GM19043 (cell line): Measurements from ENCODE around the gene URGCP.
"Not testable (repeated sequence)": the region's sequence is repeated elsewhere in the genome, so short reads cannot be mapped to it uniquely, and the experiment has no call there.

Experiments used
- ATAC-seq: cut with Tn5 transposase; IDR thresholded peaks from one replicate; pipeline ENCODE4 v1.9.1; 2021; ENCODE audit warnings: low read depth; ENCODE audit not compliant: unreplicated experiment

The URGCP gene

DNA sequence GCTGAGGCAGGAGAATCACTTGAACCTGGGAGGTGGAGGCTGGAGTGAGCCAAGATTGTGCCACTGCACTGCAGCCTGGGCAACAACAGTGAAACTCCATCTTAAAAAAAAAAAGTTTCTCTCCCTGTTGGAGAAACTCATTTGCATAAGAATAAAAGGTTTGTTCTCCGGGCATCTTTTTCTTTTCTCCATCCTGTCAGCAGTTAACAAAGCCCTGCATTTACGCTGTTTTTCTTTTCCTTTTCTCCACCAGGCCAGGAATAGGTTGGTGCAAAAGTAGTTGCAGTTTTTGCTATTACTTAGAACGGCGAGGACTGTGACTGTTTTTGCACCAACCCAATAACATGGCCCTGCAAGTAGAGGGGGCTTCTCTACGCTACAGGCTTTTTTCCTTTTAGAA is 9.5 kb upstream of the URGCP start:
- no peak for ATAC-seq

- ATAC-seq, result no peak
Observed at GRCh38 chr7:43914795-43915194, 8.4 kb upstream of the URGCP start.

DNA sequence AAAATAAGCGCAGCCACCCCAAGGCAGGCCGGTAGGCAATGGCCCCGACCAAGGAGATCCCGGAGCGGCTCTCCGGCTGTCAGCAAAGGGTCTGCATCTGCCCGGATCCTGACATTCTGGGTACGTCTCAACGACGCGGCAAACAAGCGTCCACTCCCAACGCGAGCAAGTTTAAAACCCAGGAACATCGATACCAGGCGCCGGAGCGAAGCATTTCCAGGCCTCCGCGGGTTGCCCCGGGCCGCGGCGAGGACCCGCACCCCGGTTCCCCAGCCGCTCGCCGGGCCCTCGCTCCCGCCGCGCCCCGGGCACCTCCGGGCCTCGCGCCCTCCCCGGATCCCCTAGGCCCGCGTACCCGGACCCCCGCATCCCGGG is 453 bp downstream of the URGCP start:
- peak; percentile 35 for ATAC-seq

DNA sequence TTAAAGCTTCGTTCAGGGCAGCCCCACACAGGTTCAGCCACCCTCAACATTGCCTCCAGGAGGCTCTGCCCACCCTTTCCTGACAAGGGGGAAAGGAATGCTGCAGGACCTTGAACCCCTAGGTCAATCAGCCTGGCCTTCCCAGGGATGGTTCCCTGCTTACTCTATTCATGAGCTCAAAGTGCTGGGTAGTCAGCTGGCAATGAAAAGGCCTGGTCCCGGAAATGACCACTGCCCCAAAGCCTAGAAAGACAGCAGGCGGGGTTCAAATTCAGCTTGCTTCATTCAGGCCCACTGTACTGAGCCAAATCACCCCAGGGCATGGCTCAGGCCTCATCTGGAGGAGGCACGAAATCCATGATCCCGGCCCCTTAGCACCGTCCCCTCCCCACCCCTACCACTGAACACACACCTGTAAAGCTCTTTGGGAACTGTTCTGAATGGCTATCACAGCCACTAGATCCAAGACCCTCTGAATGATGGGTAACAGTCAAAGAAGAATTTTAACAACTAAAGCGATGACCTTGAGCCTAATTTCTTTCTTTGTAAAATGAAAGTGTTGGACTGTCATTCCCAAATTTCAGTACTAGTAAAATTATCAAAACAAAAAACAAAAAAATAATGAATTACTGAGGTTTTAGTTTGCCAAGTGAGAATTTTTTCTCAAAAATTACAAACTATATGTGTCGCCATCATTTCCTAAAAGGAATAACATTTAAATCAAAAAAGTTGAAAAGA is 1.0 kb downstream of the URGCP start:
- ATAC-seq, result no peak

DNA sequence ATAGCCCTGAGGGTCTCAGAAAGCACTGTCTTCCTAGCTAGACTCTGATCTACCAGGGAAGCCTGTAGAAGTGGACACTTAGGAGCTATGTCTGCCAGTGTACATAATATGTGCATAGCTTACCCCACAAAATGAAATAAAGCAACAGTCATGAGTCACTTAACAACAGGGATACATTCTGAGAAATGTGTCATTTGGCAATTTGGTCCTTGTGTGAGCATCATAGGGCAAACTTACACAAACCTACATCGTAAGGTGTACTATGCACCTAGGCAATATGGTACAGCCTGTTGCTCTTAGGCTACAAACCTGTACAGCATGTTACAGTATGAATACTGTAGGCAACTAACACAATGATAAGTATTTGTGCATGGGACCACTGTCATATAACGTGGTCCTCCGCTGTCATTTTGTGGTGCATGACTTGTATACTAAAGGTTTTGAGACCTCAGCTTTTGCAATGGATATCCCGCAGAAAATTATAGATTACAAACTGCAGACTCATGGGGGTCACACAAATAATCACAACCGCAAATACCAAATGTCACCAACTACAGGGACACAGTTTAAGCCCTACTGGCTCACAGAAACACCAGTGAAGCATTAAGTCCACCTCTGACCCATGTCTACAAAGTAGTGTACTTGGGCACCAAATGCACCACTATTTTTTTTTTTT is 1.7 kb downstream of the URGCP start:
- ATAC-seq, result no peak

DNA sequence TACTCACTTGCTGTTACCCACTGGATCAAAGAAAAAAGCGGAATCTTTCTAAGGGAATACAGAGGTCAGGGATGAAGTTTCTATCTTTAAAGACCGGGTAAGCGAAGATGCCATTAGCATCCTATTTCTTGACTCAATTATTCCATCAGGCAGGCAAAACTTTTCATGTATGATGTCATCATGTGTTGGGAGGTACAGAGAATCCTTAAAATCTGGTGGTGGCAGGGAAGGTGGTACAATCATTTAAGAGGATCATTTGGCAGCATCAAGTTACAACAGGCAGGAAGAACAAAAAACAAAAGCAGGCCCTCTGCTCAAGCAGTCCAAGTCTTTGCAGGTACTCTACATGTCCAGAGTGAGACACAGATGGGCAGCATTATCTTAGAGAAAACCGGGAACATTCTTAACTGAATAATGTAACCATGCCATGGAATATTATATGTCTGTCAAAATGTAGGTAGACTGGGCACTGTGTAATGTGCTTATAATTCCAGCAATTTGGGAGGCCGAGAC is 3.8 kb downstream of the URGCP start:
- no peak for ATAC-seq

- not testable (repeated sequence) for ATAC-seq
Observed at GRCh38 chr7:43898571-43898970, 7.8 kb downstream of the URGCP start.

DNA sequence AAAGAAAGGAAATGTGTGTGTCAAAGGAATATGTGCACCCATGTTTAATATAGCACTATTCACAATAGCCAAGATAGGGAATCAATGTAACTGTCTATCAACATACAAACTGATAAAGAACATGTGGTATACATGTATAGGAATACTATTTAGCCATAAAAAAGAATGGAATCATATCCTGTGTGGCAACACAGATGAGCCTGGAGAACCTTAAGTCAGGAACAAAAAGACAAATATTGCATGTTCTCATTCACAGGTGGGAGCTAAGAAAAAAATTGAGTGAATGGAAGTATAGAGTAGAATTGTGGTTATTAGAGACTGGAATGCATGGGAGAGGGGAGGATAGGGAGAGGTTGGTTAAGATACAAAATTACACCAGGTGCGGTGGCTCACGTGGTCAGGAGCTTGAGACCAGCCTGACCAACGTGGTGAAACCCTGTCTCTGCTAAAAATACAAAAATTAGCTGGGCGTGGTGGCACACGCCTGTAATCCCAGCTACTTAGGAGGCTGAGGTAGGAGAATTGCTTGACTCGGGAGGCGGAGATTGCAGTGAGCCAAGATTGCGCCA is 10.5 kb downstream of the URGCP start:
- no peak for ATAC-seq

GRCh38 chr7:43891069-43891955 is 15.1 kb downstream of the URGCP start:
- ATAC-seq, result no peak

DNA sequence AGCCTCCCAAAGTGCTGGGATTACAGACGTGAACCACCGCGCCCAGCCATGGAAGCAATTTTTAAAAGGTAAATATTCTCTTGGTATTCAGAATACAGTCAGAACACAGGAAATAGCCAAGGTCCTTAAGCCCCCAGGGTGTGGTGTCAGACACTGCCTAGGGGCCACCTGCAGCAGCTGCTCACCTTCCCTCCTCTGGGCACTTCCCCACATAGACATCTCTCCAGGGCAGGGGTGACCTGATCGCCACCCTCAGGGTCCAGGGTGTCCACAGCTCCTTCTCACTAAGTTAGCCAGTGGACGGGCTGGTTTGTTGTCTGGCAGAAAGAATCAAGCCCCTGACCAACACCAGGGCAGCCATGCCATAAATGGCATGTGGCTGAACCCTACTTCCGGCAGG is 15.9 kb downstream of the URGCP start:
- ATAC-seq, result no peak

DNA sequence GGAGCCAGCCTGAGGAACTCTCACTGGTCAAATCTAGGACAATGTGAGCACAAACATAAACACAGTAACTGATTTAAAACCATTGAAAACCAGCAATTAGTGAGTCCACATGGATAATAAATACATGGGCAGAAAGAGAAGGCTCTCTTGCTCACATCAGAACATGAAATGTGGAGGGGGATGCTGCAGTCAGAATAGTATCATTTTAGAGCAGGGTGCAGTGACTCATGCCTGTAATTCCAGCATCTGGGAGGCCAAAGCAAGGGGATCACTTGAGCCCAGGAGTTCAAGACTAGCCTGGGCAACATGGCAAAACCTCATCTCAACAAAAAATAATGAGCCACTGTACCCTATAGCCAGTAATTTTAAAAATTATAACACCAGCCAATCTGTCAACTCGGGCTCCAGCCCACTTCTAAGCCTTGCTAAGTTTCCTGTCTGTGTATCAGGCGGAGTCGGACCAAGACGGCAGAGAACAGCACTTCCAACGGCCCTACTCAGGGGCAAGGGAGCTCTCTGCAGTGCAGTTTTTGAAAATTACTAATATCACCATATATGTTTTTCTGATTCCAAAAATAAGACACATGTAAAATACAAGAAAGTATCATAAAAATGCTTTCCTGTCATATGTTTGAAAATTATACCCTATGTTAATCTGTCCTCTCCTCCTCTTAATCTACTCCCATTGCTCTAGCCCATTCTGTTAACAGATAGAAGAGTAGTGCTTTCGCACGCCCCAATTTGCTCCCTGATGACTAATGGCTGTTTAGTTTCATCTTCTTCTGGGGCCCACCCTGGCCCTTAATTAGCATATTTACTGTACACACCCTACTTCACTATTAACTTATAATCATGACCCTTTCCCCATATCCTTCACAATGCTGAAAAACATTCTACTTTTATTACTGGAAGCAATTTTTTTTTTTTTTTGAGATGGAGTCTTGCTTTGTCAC is 17.1 kb downstream of the URGCP start:
- ATAC-seq, result no peak

DNA sequence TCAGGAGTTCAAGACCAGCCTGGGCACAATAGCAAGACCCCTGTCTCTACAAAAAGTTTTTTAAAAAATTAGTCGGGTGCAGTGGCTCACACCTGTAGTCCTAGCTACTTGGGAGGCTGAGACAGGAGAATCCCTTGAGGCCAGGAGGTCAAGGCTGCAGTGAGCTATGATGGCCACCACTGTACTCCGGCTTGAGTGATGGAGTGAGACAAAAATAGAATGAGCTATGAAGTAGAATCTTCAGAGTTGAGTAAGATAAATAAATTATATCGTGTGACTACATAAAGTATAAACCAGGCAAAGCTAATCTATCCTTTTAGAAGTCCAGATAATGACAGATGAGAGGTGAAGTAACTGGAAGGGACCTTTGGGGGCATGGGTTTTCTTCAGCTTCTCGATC is 21.8 kb downstream of the URGCP start:
- ATAC-seq, result no peak

DNA sequence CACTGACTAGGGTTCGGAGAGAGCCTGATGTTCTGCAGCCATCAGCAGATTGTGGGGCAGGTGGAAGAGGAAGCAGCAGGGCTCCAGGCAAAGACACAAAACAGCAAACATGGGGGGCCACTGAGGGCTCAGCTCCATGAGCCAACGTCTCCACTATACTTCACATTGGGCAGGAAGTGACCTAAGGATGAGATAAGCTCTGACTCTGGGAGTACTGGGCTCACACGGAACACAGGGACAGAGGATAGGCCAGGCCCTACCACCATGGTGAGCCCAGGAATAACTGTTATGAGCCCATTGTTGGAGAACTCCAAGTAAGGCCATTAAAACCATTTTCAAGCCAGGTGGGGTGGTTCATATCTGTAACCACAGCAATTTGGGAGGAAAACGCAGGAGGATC is 22.2 kb downstream of the URGCP start:
- ATAC-seq, result no peak

DNA sequence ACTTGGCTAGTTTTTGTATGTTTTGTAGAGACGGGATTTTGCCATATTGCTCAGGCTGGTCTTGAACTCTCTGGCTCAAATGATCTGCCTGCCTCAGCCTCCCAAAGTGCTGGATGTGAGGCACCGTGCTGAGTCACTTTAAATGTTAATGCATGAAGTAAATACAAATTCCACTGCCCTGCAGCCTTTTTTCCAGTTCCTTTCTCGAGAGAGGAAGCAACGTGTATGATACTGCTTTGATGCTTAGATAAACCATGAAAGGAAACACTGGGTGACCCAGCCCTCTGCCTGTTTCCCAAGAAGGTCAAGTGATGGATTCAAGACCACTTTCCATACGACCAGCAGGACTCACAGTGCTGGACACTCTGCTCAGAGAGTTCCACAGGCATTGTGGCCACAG is 25.8 kb downstream of the URGCP start:
- no peak for ATAC-seq

DNA sequence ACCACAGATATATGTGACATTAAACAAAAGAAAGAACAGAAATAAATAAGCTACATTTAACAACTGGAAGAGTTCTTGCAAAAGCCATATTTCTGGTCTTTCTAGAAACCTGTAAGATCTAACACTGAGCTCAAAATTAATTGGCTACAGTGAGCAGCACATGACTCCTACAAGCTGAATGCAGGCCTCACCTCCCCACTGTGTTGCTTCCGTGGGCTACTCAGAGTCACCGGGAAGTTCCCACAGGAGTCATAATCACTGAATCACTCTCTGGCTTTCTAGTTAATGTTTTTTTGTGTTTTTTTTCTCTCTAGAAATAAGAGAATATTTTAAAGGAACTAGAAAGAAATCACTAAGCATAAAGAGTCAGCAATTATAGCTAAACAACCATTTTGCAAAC is 26.9 kb downstream of the URGCP start:
- no peak for ATAC-seq

- ATAC-seq, result no peak
Observed at GRCh38 chr7:43878867-43879266, 27.5 kb downstream of the URGCP start.

- ATAC-seq, result no peak
Observed at GRCh38 chr7:43877968-43878864, 28.2 kb downstream of the URGCP start.

- no peak for ATAC-seq
Observed at GRCh38 chr7:43876976-43877745, 29.2 kb downstream of the URGCP start.
